Measurements from ENCODE around the gene RIBC2. TPM values are rescaled to one million over a fixed set of nuclear protein-coding genes. Genes with fewer than 3 reads are reported as not detected.
"Not testable (repeated sequence)": the region's sequence is repeated elsewhere in the genome, so short reads cannot be mapped to it uniquely, and the experiment has no call there.

Gene RIBC2
- total RNA-seq, result 12.4 and 13.5 TPM in 2 replicates

- H3K4me3 Mint-ChIP-seq, result peak within 1 kb of the TSS; percentile 93
- peak within 1 kb of the TSS; percentile 94 for H3K27ac Mint-ChIP-seq
- H3K36me3 Mint-ChIP-seq (ENCODE audit: low read depth), result peaks cover 12% of the 10 kb centered on the region
- peaks cover 15% of the 10 kb centered on the region for H3K4me1 Mint-ChIP-seq
- DNase-seq, result peak; percentile 97
- no peaks in the 10 kb centered on the region for H3K9me3 Mint-ChIP-seq
- intact Hi-C loops (cut with micrococcal nuclease), result loop anchor here (2.0 kb wide), 1 partner anchor 95 kb away; no protein-coding TSS in a partner anchor
- H3K27me3 Mint-ChIP-seq, result no peaks in the 10 kb centered on the region
These were observed at the start of gene RIBC2, which contains the start of gene SMC1B for GRCh38 chr22:45413368-45414211. TSS of gene RIBC2 (plus strand) at chr22:45413693. CDS start at chr22:45413887, 194 bp downstream. TSS of gene SMC1B (minus strand) at chr22:45413599. CDS start at chr22:45413567, 32 bp downstream.

GRCh38 chr22:45366713-45367112 is 46.8 kb upstream of the RIBC2 start:
- peaks cover 7% of the 10 kb centered on the region for H3K27me3 Mint-ChIP-seq
- H3K9me3 Mint-ChIP-seq, result no peaks in the 10 kb centered on the region
- H3K4me3 Mint-ChIP-seq, result no peak overlapping the region
- peaks cover 2% of the 10 kb centered on the region for H3K36me3 Mint-ChIP-seq (ENCODE audit: low read depth)
- H3K4me1 Mint-ChIP-seq, result no peaks in the 10 kb centered on the region
- intact Hi-C loops (cut with micrococcal nuclease), result no loop called here
- no peak overlapping the region for H3K27ac Mint-ChIP-seq
- no peak for DNase-seq

- intact Hi-C loops (cut with micrococcal nuclease); H3K36me3 Mint-ChIP-seq (ENCODE audit: low read depth); H3K4me3 Mint-ChIP-seq; H3K9me3 Mint-ChIP-seq; DNase-seq; H3K27ac Mint-ChIP-seq; H3K4me1 Mint-ChIP-seq: not testable (repeated sequence)
- peaks cover 14% of the 10 kb centered on the region for H3K27me3 Mint-ChIP-seq
These were observed 39.9 kb upstream of the RIBC2 start for GRCh38 chr22:45373592-45373991.

- DNase-seq, result no peak
- Mint-ChIP-seq H3K4me1 (no peaks in the 10 kb centered on the region), H3K27me3 (peaks cover 16% of the 10 kb centered on the region), H3K27ac (no peak overlapping the region), H3K36me3 (ENCODE audit: low read depth) (no peaks in the 10 kb centered on the region), H3K4me3 (no peak overlapping the region), H3K9me3 (no peaks in the 10 kb centered on the region)
- intact Hi-C loops (cut with micrococcal nuclease), result no loop called here
These were observed 37.5 kb upstream of the RIBC2 start for GRCh38 chr22:45376009-45376408.

GRCh38 chr22:45376703-45377102 is 36.8 kb upstream of the RIBC2 start:
- no peaks in the 10 kb centered on the region for H3K4me1 Mint-ChIP-seq
- no peak for DNase-seq
- no peak overlapping the region for H3K4me3 Mint-ChIP-seq
- H3K9me3 Mint-ChIP-seq, result no peaks in the 10 kb centered on the region
- H3K27me3 Mint-ChIP-seq, result peaks cover 18% of the 10 kb centered on the region
- intact Hi-C loops (cut with micrococcal nuclease), result no loop called here
- no peaks in the 10 kb centered on the region for H3K36me3 Mint-ChIP-seq (ENCODE audit: low read depth)
- no peak overlapping the region for H3K27ac Mint-ChIP-seq

GRCh38 chr22:45381348-45381747 is 32.1 kb upstream of the RIBC2 start:
- H3K4me3 Mint-ChIP-seq, result no peak overlapping the region
- DNase-seq, result no peak
- no peaks in the 10 kb centered on the region for H3K36me3 Mint-ChIP-seq (ENCODE audit: low read depth)
- H3K9me3 Mint-ChIP-seq, result no peaks in the 10 kb centered on the region
- H3K27me3 Mint-ChIP-seq, result peaks cover 5% of the 10 kb centered on the region
- H3K27ac Mint-ChIP-seq, result no peak overlapping the region
- no peaks in the 10 kb centered on the region for H3K4me1 Mint-ChIP-seq
- intact Hi-C loops (cut with micrococcal nuclease), result no loop called here

GRCh38 chr22:45389546-45389945 is 23.9 kb upstream of the RIBC2 start:
- no peaks in the 10 kb centered on the region for H3K4me1 Mint-ChIP-seq
- H3K36me3 Mint-ChIP-seq (ENCODE audit: low read depth), result no peaks in the 10 kb centered on the region
- H3K27ac Mint-ChIP-seq, result no peak overlapping the region
- H3K9me3 Mint-ChIP-seq, result no peaks in the 10 kb centered on the region
- DNase-seq, result no peak
- no peak overlapping the region for H3K4me3 Mint-ChIP-seq
- intact Hi-C loops (cut with micrococcal nuclease), result no loop called here
- peaks cover 12% of the 10 kb centered on the region for H3K27me3 Mint-ChIP-seq

- no peaks in the 10 kb centered on the region for H3K4me1 Mint-ChIP-seq
- peaks cover 13% of the 10 kb centered on the region for H3K27me3 Mint-ChIP-seq
- H3K36me3 Mint-ChIP-seq (ENCODE audit: low read depth), result no peaks in the 10 kb centered on the region
- intact Hi-C loops (cut with micrococcal nuclease), result loop anchor here (1.0 kb wide), 1 partner anchor 129 kb away; no protein-coding TSS in a partner anchor
- H3K9me3 Mint-ChIP-seq, result no peaks in the 10 kb centered on the region
- no peak overlapping the region for H3K27ac Mint-ChIP-seq
- peak; percentile 62 for DNase-seq
- no peak overlapping the region for H3K4me3 Mint-ChIP-seq
These were observed 15.7 kb upstream of the RIBC2 start for GRCh38 chr22:45397806-45398205.

- intact Hi-C loops (cut with micrococcal nuclease), result no loop called here
- H3K27me3 Mint-ChIP-seq, result peaks cover 13% of the 10 kb centered on the region
- DNase-seq, result no peak
- no peaks in the 10 kb centered on the region for H3K36me3 Mint-ChIP-seq (ENCODE audit: low read depth)
- no peak overlapping the region for H3K27ac Mint-ChIP-seq
- no peaks in the 10 kb centered on the region for H3K9me3 Mint-ChIP-seq
- H3K4me1 Mint-ChIP-seq, result no peaks in the 10 kb centered on the region
- H3K4me3 Mint-ChIP-seq, result no peak overlapping the region
These were observed 15.3 kb upstream of the RIBC2 start for GRCh38 chr22:45398214-45398613.

GRCh38 chr22:45399712-45400445 is 13.6 kb upstream of the RIBC2 start:
- Mint-ChIP-seq H3K36me3 (ENCODE audit: low read depth) (no peaks in the 10 kb centered on the region), H3K4me1 (no peaks in the 10 kb centered on the region)
- DNase-seq, result no peak

GRCh38 chr22:45402466-45402985 is 11.0 kb upstream of the RIBC2 start:
- H3K27ac Mint-ChIP-seq, result no peak overlapping the region
- intact Hi-C loops (cut with micrococcal nuclease), result no loop called here
- no peaks in the 10 kb centered on the region for H3K36me3 Mint-ChIP-seq (ENCODE audit: low read depth)

More at GRCh38 chr22:45399712-45400445, 13.6 kb upstream of the RIBC2 start:
- Mint-ChIP-seq H3K4me3 (no peak overlapping the region), H3K27me3 (peaks cover 16% of the 10 kb centered on the region), H3K9me3 (no peaks in the 10 kb centered on the region), H3K27ac (no peak overlapping the region)
- intact Hi-C loops (cut with micrococcal nuclease), result no loop called here

GRCh38 chr22:45407793-45408192 is 5.7 kb upstream of the RIBC2 start:
- intact Hi-C loops (cut with micrococcal nuclease), result no loop called here
- H3K36me3 Mint-ChIP-seq (ENCODE audit: low read depth), result no peaks in the 10 kb centered on the region
- no peak for DNase-seq
- peaks cover 3% of the 10 kb centered on the region for H3K4me1 Mint-ChIP-seq
- H3K27ac Mint-ChIP-seq, result no peak overlapping the region
- H3K4me3 Mint-ChIP-seq, result no peak overlapping the region
- H3K9me3 Mint-ChIP-seq, result no peaks in the 10 kb centered on the region
- peaks cover 6% of the 10 kb centered on the region for H3K27me3 Mint-ChIP-seq

More at GRCh38 chr22:45402466-45402985, 11.0 kb upstream of the RIBC2 start:
- Mint-ChIP-seq H3K9me3 (no peaks in the 10 kb centered on the region), H3K27me3 (peaks cover 14% of the 10 kb centered on the region), H3K4me3 (no peak overlapping the region), H3K4me1 (no peaks in the 10 kb centered on the region)
- DNase-seq, result no peak

GRCh38 chr22:45413013-45413367 is 503 bp upstream of the RIBC2 start:
- H3K9me3 Mint-ChIP-seq, result no peaks in the 10 kb centered on the region
- peak overlapping the region; percentile 87 for H3K27ac Mint-ChIP-seq
- H3K4me3 Mint-ChIP-seq, result peak overlapping the region; percentile 79
- intact Hi-C loops (cut with micrococcal nuclease), result loop anchor here (2.0 kb wide), 1 partner anchor 94 kb away; no protein-coding TSS in a partner anchor
- H3K27me3 Mint-ChIP-seq, result no peaks in the 10 kb centered on the region
- peaks cover 15% of the 10 kb centered on the region for H3K4me1 Mint-ChIP-seq
- peaks cover 11% of the 10 kb centered on the region for H3K36me3 Mint-ChIP-seq (ENCODE audit: low read depth)
- DNase-seq, result no peak
